ENCODE results near the gene GRID1. TPM values are rescaled to one million over a fixed set of nuclear protein-coding genes. Genes with fewer than 3 reads are reported as not detected.
A peak's percentile ranks its signal among the peaks of the same experiment; 100 is the strongest.

GRID1 gene
- total RNA-seq, 2 experiments from 2014 or later: not detected

DNA sequence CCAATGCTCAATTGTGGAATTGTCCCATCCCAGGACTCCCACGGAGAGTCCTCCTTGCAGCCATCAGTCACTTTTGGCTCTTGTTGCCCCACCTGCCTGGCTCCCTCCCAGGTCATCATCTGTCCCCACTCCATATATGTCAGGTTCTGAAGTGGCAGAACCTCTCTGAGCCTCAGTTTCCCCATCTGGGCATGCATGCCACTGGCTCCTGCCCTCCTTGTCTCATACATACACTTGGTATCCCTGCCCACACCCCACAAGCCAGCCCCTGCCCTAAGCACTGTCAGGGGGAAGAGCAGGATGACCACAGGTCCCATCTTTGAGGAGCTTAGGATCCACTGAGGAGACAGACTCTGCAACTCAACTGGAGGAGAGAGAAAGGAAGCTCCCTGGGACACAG, 156.9 kb downstream of the GRID1 start:
- no peak for DNase-seq
- Mint-ChIP-seq H3K4me3 (no peak overlapping the region), H3K27me3 (peaks cover 2% of the 10 kb centered on the region), H3K36me3 (ENCODE audit: low read depth) (no peaks in the 10 kb centered on the region), H3K4me1 (no peaks in the 10 kb centered on the region), H3K9me3 (no peaks in the 10 kb centered on the region), H3K27ac (no peak overlapping the region)
- ChIA-PET CTCF (no interaction called here), POLR2A (no interaction called here)

DNA sequence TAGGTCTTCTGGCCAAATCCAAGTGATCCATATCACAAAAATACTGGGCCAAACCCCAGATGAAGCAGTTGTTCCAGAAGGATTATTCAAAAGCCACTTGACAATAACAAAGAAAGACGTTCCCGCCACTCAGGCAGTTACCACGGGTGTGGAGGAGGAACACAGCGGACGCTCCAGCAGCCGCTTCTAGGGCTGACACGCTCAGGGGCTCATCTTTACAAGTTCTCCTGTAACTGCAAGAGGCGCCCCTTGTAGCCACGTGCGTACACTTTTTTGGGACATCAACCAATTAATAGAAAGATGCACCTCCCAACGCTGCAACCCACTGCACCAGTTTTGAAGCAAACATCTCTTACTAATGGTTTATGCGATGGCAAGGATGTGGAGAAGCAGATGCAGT, 159.4 kb downstream of the GRID1 start:
- H3K4me3 Mint-ChIP-seq: no peak overlapping the region
- H3K4me1 Mint-ChIP-seq: no peaks in the 10 kb centered on the region
- DNase-seq: no peak
- no peaks in the 10 kb centered on the region for H3K27me3 Mint-ChIP-seq
- ChIA-PET POLR2A (no interaction called here), CTCF (no interaction called here)
- H3K9me3 Mint-ChIP-seq: no peaks in the 10 kb centered on the region
- H3K36me3 Mint-ChIP-seq (ENCODE audit: low read depth): no peaks in the 10 kb centered on the region
- no peak overlapping the region for H3K27ac Mint-ChIP-seq

DNA sequence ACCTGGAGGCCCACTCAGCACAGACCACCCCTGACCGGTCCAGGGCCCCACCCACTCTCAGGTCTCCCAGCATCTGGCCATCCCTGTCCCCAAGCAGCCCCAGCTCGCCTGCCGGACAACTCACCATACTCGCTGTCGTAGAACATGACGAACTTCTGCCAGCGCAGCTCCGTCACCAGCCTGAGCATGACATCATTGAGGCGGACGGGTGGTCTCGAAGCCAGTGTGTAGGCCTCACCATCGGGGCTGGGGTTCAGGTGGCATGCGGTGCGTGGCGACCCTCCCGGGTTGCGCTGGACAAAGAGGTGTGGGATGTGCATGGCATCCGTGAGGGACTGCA, 160.4 kb downstream of the GRID1 start:
- peaks cover 2% of the 10 kb centered on the region for H3K27me3 Mint-ChIP-seq
- ChIA-PET CTCF (no interaction called here), POLR2A (no interaction called here)
- no peaks in the 10 kb centered on the region for H3K9me3 Mint-ChIP-seq
- H3K36me3 Mint-ChIP-seq (ENCODE audit: low read depth): no peaks in the 10 kb centered on the region
- no peak overlapping the region for H3K4me3 Mint-ChIP-seq
- H3K4me1 Mint-ChIP-seq: no peaks in the 10 kb centered on the region
- DNase-seq: no peak
- no peak overlapping the region for H3K27ac Mint-ChIP-seq

DNA sequence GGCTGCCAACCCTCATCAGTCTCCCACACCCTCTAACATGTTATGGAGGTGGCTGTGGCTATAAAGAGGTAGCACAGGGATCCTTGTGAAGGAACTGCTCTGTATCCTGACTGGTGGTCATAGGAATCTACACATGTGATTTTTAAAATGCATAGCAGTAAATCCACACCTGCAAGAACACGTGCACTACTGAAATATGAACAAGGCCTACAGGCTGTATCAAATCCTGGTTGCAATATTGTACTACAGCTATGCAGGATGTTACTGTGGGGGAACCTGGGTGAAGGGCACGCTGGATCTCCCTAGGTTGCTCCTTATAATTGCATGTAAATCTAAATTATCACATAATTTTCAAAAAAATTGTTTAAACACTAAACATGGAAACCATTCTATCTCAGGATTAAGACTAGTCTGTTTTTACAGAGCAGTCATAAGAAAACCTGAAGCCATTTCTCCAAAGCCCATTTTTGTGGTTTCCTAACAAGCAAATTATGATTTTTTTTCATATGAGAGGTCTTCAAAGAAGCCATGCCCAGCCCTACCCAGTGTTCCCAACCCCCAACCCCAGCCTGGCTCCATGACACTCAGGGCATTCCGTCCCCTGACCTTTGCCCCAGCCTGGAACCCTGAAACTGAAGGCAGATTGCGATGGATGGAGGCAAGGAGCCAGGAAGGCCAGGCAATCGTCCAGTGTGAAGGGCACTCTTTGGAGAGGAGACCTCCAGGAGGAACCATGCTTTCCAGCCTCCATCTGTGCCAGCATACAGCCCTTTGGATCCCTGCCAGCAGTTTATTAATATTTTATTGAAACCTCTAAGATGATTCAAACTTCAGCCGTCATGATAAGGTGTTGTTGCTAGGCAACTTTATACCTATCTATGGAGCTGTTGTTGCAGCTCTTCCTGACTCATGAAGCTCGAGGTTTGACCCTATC, 161.0 kb downstream of the GRID1 start:
- no peak for DNase-seq
- H3K4me3 Mint-ChIP-seq: no peak overlapping the region
- CTCF ChIA-PET: no interaction called here

DNA sequence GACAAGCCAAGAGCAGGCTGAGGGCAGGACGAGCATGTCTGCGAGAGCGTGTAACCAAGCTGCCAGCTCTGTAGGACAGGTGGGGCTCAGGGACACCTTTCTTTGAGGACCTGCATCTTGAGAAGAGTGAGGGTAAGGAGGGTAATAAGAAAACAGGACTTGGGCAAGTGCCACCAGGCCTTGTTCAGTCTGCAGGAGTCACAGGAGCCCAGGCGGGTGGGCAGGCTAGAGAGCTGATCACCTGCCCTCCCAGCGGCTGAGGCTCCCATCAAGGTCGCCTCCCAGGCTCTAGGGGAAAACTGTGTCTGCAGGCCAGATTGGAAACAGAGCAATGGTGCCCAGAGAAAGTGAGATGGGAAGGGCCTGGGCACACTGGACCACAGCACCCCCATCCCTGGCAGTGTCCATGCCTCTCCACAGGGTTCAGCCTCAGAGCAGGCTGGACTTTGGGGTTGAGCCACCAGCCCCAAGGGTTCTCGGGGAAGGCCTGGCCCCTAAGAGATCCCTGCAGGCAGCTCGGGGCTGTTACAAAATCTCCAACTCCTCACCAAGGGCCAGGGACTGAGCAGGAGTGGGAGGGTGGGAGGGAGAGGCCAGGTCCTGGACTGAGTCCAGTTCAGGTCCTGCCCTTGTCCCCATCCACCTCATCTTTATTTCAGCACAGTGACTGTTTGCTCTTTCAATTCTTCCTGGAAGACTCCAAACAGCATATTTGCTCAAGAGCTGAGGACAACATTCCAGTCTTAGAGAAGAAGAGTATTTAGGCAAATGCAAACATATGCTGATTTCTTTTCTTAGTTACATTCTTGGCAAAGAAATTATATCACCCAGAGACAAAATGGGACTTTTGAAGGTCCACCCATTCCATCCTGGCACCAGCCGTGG, 161.9 kb downstream of the GRID1 start:
- no peak overlapping the region for H3K27ac Mint-ChIP-seq
- H3K9me3 Mint-ChIP-seq: no peaks in the 10 kb centered on the region
- DNase-seq: no peak
- no peak overlapping the region for H3K4me3 Mint-ChIP-seq
- H3K4me1 Mint-ChIP-seq: no peaks in the 10 kb centered on the region
- ChIA-PET CTCF (no interaction called here), POLR2A (no interaction called here)
- peaks cover 7% of the 10 kb centered on the region for H3K27me3 Mint-ChIP-seq
- no peaks in the 10 kb centered on the region for H3K36me3 Mint-ChIP-seq (ENCODE audit: low read depth)

More for the DNA sequence above, 161.0 kb downstream of the GRID1 start:
- POLR2A ChIA-PET: no interaction called here
- Mint-ChIP-seq H3K4me1 (no peaks in the 10 kb centered on the region), H3K27me3 (peaks cover 4% of the 10 kb centered on the region), H3K27ac (no peak overlapping the region), H3K9me3 (no peaks in the 10 kb centered on the region), H3K36me3 (ENCODE audit: low read depth) (no peaks in the 10 kb centered on the region)

DNA sequence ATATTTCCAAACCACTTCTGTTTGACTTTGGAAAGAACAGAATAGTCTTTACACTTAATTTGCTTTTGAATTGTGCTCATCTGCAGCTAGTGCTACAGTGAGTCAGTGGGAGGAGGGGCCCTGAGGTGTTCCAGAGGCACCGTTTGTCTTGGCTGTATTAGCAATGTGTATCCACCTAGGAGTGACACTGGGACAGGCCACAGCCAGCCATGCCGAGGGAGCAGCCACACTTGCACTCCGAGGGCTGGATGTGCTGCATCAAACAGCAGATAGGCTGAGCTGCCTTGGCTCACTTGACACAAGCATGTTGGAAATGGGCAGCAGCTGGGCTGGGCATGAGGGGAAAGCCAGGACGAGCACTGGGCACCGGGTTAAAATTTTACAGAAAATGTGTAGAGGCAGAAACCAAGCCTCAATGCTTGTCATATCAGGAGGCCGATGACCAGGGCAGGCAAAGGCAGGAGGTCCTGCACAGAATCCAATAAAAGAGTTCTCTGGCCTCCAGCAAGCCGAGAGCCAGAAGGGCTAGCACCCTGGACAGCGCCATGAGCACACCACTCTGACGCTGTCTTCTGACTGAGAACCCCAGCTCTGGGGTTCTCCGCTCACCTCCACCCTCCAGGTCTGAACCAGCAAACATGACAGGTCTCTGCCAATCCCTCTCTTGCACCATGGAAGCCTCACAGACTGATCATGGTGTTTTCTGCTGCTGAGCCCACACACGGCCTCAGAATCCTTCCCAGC, 163.3 kb downstream of the GRID1 start:
- CTCF ChIA-PET: no interaction called here
- peak; percentile 19 for DNase-seq

DNA sequence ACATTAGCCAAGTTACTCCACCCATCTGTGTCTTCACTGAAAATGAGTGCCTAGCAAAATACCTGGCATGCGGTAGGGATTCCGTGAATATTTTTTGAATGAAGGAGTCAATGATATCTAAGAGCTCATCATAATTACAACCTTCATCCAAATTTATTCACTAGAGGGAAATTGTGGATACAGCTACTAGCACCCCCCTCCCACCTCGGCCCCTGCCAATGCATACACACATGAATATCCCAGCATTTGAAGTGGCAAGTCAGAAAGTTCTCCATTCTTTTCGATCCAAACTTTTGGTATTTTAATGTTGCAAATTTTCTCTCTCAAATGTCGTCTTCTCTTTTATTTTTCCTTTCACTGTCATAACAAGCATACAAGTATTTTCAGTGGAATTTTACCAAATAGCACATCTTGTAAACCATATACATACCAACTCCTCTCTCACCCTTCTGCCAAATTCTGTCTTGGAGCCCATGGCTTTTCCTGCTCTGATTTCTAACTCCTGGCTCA, 164.3 kb downstream of the GRID1 start:
- H3K27ac Mint-ChIP-seq: no peak overlapping the region
- ChIA-PET CTCF (no interaction called here), POLR2A (no interaction called here)
- no peaks in the 10 kb centered on the region for H3K36me3 Mint-ChIP-seq (ENCODE audit: low read depth)
- H3K27me3 Mint-ChIP-seq: peaks cover 7% of the 10 kb centered on the region
- no peak overlapping the region for H3K4me3 Mint-ChIP-seq
- no peak for DNase-seq
- no peaks in the 10 kb centered on the region for H3K9me3 Mint-ChIP-seq
- no peaks in the 10 kb centered on the region for H3K4me1 Mint-ChIP-seq

More for the DNA sequence above, 163.3 kb downstream of the GRID1 start:
- H3K27ac Mint-ChIP-seq: no peak overlapping the region
- POLR2A ChIA-PET: no interaction called here
- H3K36me3 Mint-ChIP-seq (ENCODE audit: low read depth): no peaks in the 10 kb centered on the region
- no peak overlapping the region for H3K4me3 Mint-ChIP-seq
- H3K9me3 Mint-ChIP-seq: no peaks in the 10 kb centered on the region
- no peaks in the 10 kb centered on the region for H3K4me1 Mint-ChIP-seq
- peaks cover 7% of the 10 kb centered on the region for H3K27me3 Mint-ChIP-seq

DNA sequence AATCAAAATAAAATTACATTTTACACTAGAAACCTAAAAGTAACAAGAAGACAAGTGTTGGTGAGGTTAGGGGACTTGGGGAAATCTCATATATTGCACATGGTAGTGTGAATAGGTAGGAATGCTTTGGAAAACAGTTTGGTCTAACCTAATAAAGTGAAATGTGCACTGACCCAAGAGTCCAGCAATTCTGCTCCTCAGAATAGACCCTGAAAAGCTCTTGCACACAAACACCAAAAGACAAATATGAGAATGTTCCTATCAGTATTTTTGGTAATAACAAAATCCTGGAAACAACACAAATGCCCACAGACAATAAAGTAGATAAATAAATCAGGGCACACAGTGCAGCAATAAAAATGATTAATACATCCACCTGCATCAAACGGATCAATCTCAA, 165.7 kb downstream of the GRID1 start:
- Mint-ChIP-seq H3K9me3 (no peaks in the 10 kb centered on the region), H3K36me3 (ENCODE audit: low read depth) (no peaks in the 10 kb centered on the region), H3K4me3 (no peak overlapping the region), H3K4me1 (no peaks in the 10 kb centered on the region), H3K27me3 (peaks cover 10% of the 10 kb centered on the region), H3K27ac (no peak overlapping the region)
- DNase-seq: no peak
- CTCF ChIA-PET: no interaction called here
- POLR2A ChIA-PET: no interaction called here

DNA sequence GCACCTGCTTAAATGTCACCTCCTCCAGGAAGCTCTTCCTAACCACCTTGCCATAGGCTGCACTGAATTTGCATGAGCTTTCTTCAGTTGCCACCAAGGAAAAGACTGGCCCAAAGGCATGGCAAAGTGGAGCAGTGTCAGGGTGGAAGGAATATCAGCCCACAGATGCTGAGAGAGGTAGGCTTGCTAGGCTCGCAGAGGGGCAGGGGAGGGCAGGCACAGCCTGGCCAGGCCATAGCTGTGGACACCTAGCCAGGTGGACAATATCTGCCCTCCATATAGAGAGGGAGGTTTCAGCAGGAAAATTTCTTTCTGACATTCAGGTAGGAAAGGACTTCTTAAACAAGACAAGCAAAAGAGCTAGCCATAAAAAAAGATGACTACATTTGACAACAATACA, 166.3 kb downstream of the GRID1 start:
- Mint-ChIP-seq H3K36me3 (ENCODE audit: low read depth) (no peaks in the 10 kb centered on the region), H3K4me3 (no peak overlapping the region), H3K9me3 (no peaks in the 10 kb centered on the region), H3K27ac (no peak overlapping the region), H3K27me3 (peaks cover 10% of the 10 kb centered on the region), H3K4me1 (no peaks in the 10 kb centered on the region)
- CTCF ChIA-PET: no interaction called here
- POLR2A ChIA-PET: no interaction called here
- DNase-seq: no peak

DNA sequence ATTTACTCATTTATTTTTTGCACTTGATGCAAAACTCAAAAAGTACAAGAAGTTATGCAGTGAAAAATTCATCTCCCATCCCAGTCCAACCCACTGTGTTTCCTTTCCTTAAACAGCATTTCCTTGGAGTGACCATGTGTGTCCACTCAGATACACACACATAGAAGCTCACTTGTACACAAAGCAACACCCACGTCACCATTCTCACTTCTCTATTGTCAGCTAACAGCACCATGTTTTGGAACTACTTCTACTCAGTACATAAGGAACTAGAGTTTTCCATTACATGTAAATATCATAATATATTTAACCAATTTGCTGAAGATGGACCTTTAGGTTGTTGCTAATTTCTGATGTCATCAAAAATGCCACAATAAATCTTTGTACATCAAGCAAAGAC, 167.6 kb downstream of the GRID1 start:
- POLR2A ChIA-PET: no interaction called here
- no peak overlapping the region for H3K27ac Mint-ChIP-seq
- H3K9me3 Mint-ChIP-seq: no peaks in the 10 kb centered on the region
- CTCF ChIA-PET: interaction anchor here (0.5 kb wide), 1 partner anchor 97 kb away, joined by 3 read pairs; no protein-coding TSS in a partner anchor
- no peaks in the 10 kb centered on the region for H3K4me1 Mint-ChIP-seq
- no peak overlapping the region for H3K4me3 Mint-ChIP-seq
- peaks cover 10% of the 10 kb centered on the region for H3K27me3 Mint-ChIP-seq
- DNase-seq: no peak
- no peaks in the 10 kb centered on the region for H3K36me3 Mint-ChIP-seq (ENCODE audit: low read depth)

DNA sequence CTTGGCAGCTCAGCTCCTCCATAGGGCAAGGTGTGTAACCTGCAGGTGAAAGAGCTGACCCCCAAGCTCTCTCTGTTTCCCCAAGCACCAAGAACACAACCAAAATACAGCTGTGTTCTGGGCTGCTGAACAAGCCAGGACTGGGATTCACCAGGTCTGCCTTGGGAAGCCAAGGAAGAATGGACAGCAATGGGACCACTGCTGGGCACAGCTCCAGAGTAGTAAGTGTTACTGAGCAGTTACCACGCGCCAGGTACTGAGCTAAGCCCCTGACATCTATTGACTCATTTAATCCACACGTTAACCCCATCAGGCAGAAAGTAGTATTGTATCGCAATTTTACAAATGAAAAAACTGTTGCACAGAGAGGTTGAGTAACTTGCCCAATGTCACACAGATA, 168.3 kb downstream of the GRID1 start:
- CTCF ChIA-PET: no interaction called here
- no peak for DNase-seq
- peaks cover 10% of the 10 kb centered on the region for H3K27me3 Mint-ChIP-seq
- no peaks in the 10 kb centered on the region for H3K9me3 Mint-ChIP-seq
- no peaks in the 10 kb centered on the region for H3K4me1 Mint-ChIP-seq
- no peak overlapping the region for H3K27ac Mint-ChIP-seq
- H3K36me3 Mint-ChIP-seq (ENCODE audit: low read depth): no peaks in the 10 kb centered on the region
- POLR2A ChIA-PET: no interaction called here
- no peak overlapping the region for H3K4me3 Mint-ChIP-seq

DNA sequence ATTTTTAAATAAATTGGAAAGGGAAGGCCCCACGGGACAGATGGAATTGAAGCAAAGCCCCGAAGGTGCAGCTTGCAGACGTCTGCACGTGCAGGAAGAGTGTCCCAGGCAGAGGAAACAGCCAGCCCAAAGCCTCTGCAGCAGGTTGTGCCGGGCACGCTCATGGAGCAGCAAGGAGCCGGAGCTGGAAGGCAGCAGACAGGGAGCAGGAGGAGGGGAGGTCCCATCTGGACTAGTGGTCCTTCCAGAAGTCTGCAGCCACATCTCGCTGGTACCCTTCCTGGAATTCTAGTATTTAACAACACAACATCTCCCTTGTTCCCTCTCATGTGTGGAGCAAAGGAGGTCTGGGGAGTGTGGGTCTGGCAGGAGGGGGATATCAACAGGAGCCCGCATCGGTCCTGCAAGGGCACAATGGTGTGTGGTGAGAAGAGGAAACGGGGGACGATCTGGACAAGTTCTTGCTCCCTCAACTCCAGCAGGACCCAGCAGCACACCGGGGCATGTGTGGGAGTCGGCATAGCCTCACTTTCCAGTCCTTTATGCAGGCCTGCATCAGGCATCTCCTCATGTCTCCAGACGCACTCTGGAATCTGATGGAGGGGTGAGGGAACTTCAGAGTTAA, 169.3 kb downstream of the GRID1 start:
- Mint-ChIP-seq H3K27me3 (peaks cover 10% of the 10 kb centered on the region), H3K4me1 (no peaks in the 10 kb centered on the region), H3K4me3 (no peak overlapping the region), H3K36me3 (ENCODE audit: low read depth) (no peaks in the 10 kb centered on the region), H3K9me3 (no peaks in the 10 kb centered on the region), H3K27ac (no peak overlapping the region)
- ChIA-PET POLR2A (no interaction called here), CTCF (no interaction called here)
- DNase-seq: no peak

Data from activated CD4-positive, alpha-beta memory T cell treated with anti-CD3 and anti-CD28 coated beads, Interleukin-2, amount 10 ng/mL, durations not matched to agents 7 days and 5 days (primary cell).